Breast epithelium (tissue), 4 donors: ENCODE results near the gene RAB39A. TPM values are rescaled to one million over a fixed set of nuclear protein-coding genes. Genes with fewer than 3 reads are reported as not detected.

Experiments
- DNase-seq, 2 donors: peaks; one replicate each; pipeline ENCODE4 v3.0.0-alpha.2; 2019; ENCODE audit warnings: low spot score in 2 of 2
- H3K27ac ChIP-seq, 2 donors: fragments of 200-600 bp; sonication (generic) in 1 of 2; one replicate each; pipeline ENCODE4 v1.5.1; 2016 to 2019; ENCODE audit warnings: mild to moderate bottlenecking in 1 of 2
- H3K27me3 ChIP-seq, 2 donors: fragments of 200-600 bp; sonication (generic) in 1 of 2; one replicate each; pipeline versions ENCODE4 v1.5.1 to v1.6.0; 2017 to 2019; ENCODE audit warnings: control low read depth in 1 of 2, mild to moderate bottlenecking in 1 of 2
- H3K36me3 ChIP-seq: fragments of 200-600 bp; one replicate; pipeline ENCODE4 v1.5.1; 2019
- H3K4me1 ChIP-seq, 2 donors: fragments of 200-600 bp; sonication (generic); one replicate each; pipeline ENCODE4 v1.5.1; 2016 to 2019; ENCODE audit warnings: control low read depth in 1 of 2
- H3K4me3 ChIP-seq, 3 donors: fragments of 200-600 bp; sonication (generic); 1 replicate in 2 of 3; 2 replicates in 1 of 3; pipeline ENCODE4 v1.5.1; 2016 to 2019; ENCODE audit warnings: mild to moderate bottlenecking in 3 of 3, moderate library complexity in 2 of 3
- H3K9me3 ChIP-seq, 2 donors: fragments of 200-600 bp; sonication (generic) in 1 of 2; one replicate each; pipeline ENCODE4 v1.5.1; 2016 to 2019; ENCODE audit warnings: control low read depth in 1 of 2
- CTCF ChIP-seq, 3 donors: fragments of 450-650 bp; IDR thresholded peaks; one replicate each; pipeline ENCODE4 v1.5.1; 2016 to 2017; ENCODE audit warnings: antibody characterized with exemption in 3 of 3, mild to moderate bottlenecking in 3 of 3, moderate library complexity in 3 of 3
- POLR2A ChIP-seq: fragments of 450-650 bp; IDR thresholded peaks from one replicate; pipeline ENCODE4 v1.6.1; 2016; ENCODE audit warnings: antibody characterized with exemption, mild to moderate bottlenecking, moderate library complexity
- POLR2AphosphoS5 ChIP-seq, 3 donors: sonication (generic); formaldehyde crosslinking; IDR thresholded peaks; one replicate each; pipeline ENCODE4 v1.6.1; 2017; ENCODE audit warnings: antibody characterized with exemption in 3 of 3
- intact Hi-C: fragments of 100-400 bp; cut with DNase I; formaldehyde crosslinking; loops from one replicate; pipeline ENCODE4 v1.15.1; 2023; ENCODE audit warnings: low total_unique reads
- total RNA-seq, 3 donors: library from RNA; depleted of rRNA; stranded (reverse); fragments of >200 nt; gene quantifications; one replicate each; pipeline ENCODE4 v1.1.0, GENCODE V29; 2016

RAB39A gene
- total RNA-seq, 3 donors from 2014 or later: 0.98 to 2.2 (median 1.0) TPM

DNA sequence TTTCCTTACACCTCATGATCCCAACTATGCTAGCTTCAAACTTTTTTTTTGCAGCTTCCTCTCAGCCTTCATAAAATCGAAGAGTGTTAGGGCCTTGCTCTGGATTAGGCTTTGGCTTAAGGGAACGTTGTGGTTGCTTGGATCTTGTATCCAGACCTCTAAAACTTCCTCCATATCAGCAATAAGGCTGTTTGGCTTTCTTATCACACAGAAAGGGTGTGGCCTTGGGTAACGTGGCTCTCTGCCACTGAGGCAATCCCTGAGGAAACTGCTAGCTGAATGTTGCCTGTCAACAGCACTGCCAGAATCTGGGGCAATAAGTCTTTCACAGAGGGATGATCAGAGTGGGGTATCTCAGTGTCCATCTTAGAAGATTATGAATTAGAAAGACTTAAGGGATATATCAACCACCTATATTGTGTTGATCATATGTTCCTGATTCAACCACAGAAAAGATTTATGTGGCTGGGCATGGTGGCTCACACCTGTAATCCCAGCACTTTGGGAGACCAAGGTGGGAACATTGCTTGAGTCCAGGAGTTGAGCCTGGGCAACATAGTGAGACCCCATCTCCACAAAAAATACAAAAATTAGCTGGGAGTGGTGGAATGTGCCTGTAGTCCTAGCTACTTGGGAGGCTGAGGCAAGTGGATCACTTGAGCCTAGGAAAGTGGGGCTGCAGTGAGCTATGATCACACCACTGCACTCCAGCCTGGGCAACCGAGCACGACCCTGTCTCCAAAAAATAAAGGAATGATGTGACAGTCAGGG lies 67.9 kb downstream of the RAB39A start:
- Histone ChIP-seq H3K36me3 (no peaks in the 10 kb centered on the region), H3K4me3 (no peak overlapping the region), H3K27me3 (no peaks in the 10 kb centered on the region), H3K9me3 (no peaks in the 10 kb centered on the region), H3K27ac (no peak overlapping the region), H3K4me1 (no peaks in the 10 kb centered on the region)
- TF ChIP-seq POLR2AphosphoS5 (IDR thresholded peaks at IDR 0.05): no peak
- DNase-seq: no peak
- intact Hi-C loops: no loop called here

GRCh38 chr11:107998761-107999160 lies 70.5 kb downstream of the RAB39A start:
- no peaks in the 10 kb centered on the region for H3K27me3 ChIP-seq
- intact Hi-C loops: no loop called here
- no peak for DNase-seq

DNA sequence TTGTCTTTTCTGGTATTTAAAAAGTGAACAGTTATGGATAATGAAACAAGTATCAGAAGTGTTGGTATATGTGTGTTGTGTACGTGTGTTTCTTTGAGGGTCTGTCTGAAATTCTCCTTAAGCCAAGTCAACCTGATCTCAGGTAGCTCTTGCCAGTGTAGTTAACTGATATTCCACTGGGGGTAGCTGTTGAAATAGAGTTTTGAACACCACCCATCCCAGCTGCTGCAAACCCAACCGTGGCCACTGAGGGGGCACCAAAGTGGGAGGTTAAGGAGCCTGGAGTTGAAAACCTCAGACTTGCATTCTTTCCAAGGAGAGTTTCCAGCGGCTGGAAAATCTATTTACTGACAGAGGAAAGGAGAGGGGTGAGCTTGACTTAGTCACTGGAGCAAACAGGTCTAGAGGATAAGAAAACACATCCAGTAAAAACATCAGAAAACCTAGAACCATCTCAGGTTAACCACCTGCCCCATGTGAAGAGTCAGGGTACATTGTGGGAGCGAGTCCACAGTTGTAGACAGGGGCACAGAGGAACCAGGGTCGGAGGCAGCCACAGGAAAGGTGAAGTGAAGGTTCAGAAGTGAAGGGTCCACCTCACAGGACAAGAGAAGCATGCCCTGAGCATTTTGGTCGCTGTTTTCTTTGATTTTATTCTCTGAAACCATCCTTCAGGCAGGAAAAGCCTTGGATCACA lies 71.7 kb downstream of the RAB39A start:
- H3K4me3 ChIP-seq: no peak overlapping the region
- H3K27me3 ChIP-seq: no peaks in the 10 kb centered on the region
- no peaks in the 10 kb centered on the region for H3K36me3 ChIP-seq
- TF ChIP-seq POLR2AphosphoS5 (IDR thresholded peaks at IDR 0.05) (no peak), CTCF (IDR thresholded peaks at IDR 0.05) (no peak)
- no peaks in the 10 kb centered on the region for H3K4me1 ChIP-seq
- no peak for DNase-seq
- intact Hi-C loops: loop anchor here (10.0 kb wide), 1 partner anchor 615 kb away; no protein-coding TSS in a partner anchor
- H3K27ac ChIP-seq: no peak overlapping the region
- H3K9me3 ChIP-seq: no peaks in the 10 kb centered on the region

More at GRCh38 chr11:107998761-107999160, 70.5 kb downstream of the RAB39A start:
- H3K36me3 ChIP-seq: no peaks in the 10 kb centered on the region
- no peaks in the 10 kb centered on the region for H3K9me3 ChIP-seq
- H3K4me1 ChIP-seq: no peaks in the 10 kb centered on the region
- TF ChIP-seq POLR2A (no peak), CTCF (IDR thresholded peaks at IDR 0.05) (no peak), POLR2AphosphoS5 (IDR thresholded peaks at IDR 0.05) (no peak)
- no peak overlapping the region for H3K27ac ChIP-seq
- no peak overlapping the region for H3K4me3 ChIP-seq

GRCh38 chr11:108002476-108002875 lies 74.2 kb downstream of the RAB39A start:
- no peak for DNase-seq
- Histone ChIP-seq H3K4me3 (no peak overlapping the region), H3K9me3 (no peaks in the 10 kb centered on the region), H3K27ac (no peak overlapping the region), H3K36me3 (no peaks in the 10 kb centered on the region), H3K4me1 (no peaks in the 10 kb centered on the region), H3K27me3 (no peaks in the 10 kb centered on the region)
- intact Hi-C loops: loop anchor here (10.0 kb wide), 1 partner anchor 618 kb away; no protein-coding TSS in a partner anchor
- TF ChIP-seq POLR2AphosphoS5 (IDR thresholded peaks at IDR 0.05): no peak
- no peak for TF ChIP-seq POLR2A
- TF ChIP-seq CTCF (IDR thresholded peaks at IDR 0.05): no peak

- no peak overlapping the region for H3K4me3 ChIP-seq
- no peak for DNase-seq
- no peak for TF ChIP-seq POLR2AphosphoS5 (IDR thresholded peaks at IDR 0.05)
- TF ChIP-seq POLR2A: no peak
- no peak for TF ChIP-seq CTCF (IDR thresholded peaks at IDR 0.05)
- H3K27me3 ChIP-seq: no peaks in the 10 kb centered on the region
- H3K27ac ChIP-seq: no peak overlapping the region
- no peaks in the 10 kb centered on the region for H3K4me1 ChIP-seq
- intact Hi-C loops: loop anchor here (10.0 kb wide), 1 partner anchor 619 kb away; no protein-coding TSS in a partner anchor
- H3K9me3 ChIP-seq: no peaks in the 10 kb centered on the region
- no peaks in the 10 kb centered on the region for H3K36me3 ChIP-seq
Observed at GRCh38 chr11:108003623-108004022, 75.4 kb downstream of the RAB39A start.
